GM10248 (cell line): Measurements from ENCODE around the gene CILP2.

Experiments
- CTCF ChIA-PET: fragments of 300-600 bp; sonication (Branson Sonifier 250); formaldehyde crosslinking; extraction: SDS; loops from one replicate; lab custom pipeline; 2021; ENCODE audit warnings: antibody characterized with exemption; lab: Yijun Ruan, JAX
- POLR2A ChIA-PET: fragments of 350-650 bp; sonication (Branson Sonifier 250); formaldehyde crosslinking; extraction: SDS; loops from one replicate; lab custom pipeline; 2020; ENCODE audit warnings: antibody characterized with exemption; lab: Yijun Ruan, JAX
- DNase-seq: peaks from one replicate; pipeline ENCODE4 v3.0.0; 2012; ENCODE audit errors: extremely low spot score
- CTCF ChIP-seq: IDR thresholded peaks from 2 replicates; pipeline ENCODE4 v1.5.1; 2012; ENCODE audit warnings: mild to moderate bottlenecking, low read depth; ENCODE audit errors: extremely low read depth, missing control alignments, control extremely low read depth

CILP2 gene

GRCh38 chr19:19538061-19538784 lies at the start of gene CILP2:
TSS of gene CILP2 (plus strand) at chr19:19538265. CDS start at chr19:19538350, 85 bp downstream.
- no peak for TF ChIP-seq CTCF
- ChIA-PET CTCF (interaction anchor here (1.0 to 14.9 kb wide), 2 partner anchors 13 to 106 kb away, joined by 4 to 251 read pairs; no protein-coding TSS in a partner anchor), POLR2A (no interaction called here)
- peak; percentile 70 for DNase-seq

GRCh38 chr19:19488875-19489690 lies 49.0 kb upstream of the CILP2 start:
- no peak for TF ChIP-seq CTCF
- ChIA-PET POLR2A (no interaction called here), CTCF (interaction anchor here (1.0 to 8.5 kb wide), 22 partner anchors 9 to 346 kb away, joined by 3 to 220 read pairs (median 8); partner anchors contain the start of genes GATAD2A and GMIP)
- peak; percentile 67 for DNase-seq

GRCh38 chr19:19489804-19490204 lies 48.3 kb upstream of the CILP2 start:
- CTCF ChIA-PET, result interaction anchor here (0.6 to 8.5 kb wide), 40 partner anchors 9 to 346 kb away, joined by 3 to 220 read pairs (median 8); partner anchors contain the start of genes GATAD2A, GMIP, NDUFA13 and TSSK6
- TF ChIP-seq CTCF, result no peak
- POLR2A ChIA-PET, result no interaction called here

GRCh38 chr19:19490214-19490968 lies 47.7 kb upstream of the CILP2 start:
- TF ChIP-seq CTCF, result peak; percentile 83
- CTCF ChIA-PET, result interaction anchor here (0.6 to 8.5 kb wide), 56 partner anchors 9 to 347 kb away, joined by 3 to 220 read pairs (median 6); partner anchors contain the start of genes GATAD2A, GMIP, NDUFA13 and TSSK6
- POLR2A ChIA-PET, result interaction anchor here (1.3 kb wide), 1 partner anchor 85 kb away, joined by 3 read pairs; the partner anchor contains the start of gene GATAD2A
- peak; percentile 87 for DNase-seq

More at GRCh38 chr19:19489804-19490204, 48.3 kb upstream of the CILP2 start:
- DNase-seq, result no peak

- no peak for TF ChIP-seq CTCF
- CTCF ChIA-PET, result interaction anchor here (0.7 to 8.5 kb wide), 39 partner anchors 8 to 184 kb away, joined by 3 to 220 read pairs (median 7); partner anchors contain the start of genes GATAD2A, GMIP, NDUFA13 and TSSK6
- POLR2A ChIA-PET, result interaction anchor here (1.3 kb wide), 1 partner anchor 86 kb away, joined by 3 read pairs; the partner anchor contains the start of gene GATAD2A
- no peak for DNase-seq
These were observed 46.6 kb upstream of the CILP2 start for GRCh38 chr19:19491321-19492025.
